Measurements from ENCODE around the gene WDR36.
"Not testable (repeated sequence)": the region's sequence is repeated elsewhere in the genome, so short reads cannot be mapped to it uniquely, and the experiment has no call there.

Gene WDR36

GRCh38 chr5:111138096-111138495, 45.9 kb downstream of the WDR36 start:
- no peak for DNase-seq (ENCODE audit: low read depth)

DNA sequence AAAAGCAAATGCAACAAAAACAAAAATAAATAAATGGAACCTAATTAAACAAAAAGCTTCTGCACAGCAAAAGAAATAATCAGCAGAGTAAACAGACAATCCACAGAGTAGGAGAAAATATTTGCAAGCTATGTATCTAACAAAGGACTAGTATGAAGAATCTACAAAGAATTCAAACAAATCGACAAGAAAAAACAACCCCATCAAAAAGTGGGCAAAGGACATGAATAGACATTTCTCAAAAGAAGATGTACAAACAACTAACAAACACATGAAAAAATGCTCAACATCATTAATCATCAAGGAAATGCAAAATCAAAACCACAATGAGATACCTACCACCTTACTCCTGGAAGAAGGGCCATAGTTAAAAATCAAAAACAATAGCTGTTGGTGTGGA, 49.3 kb downstream of the WDR36 start:
- DNase-seq (ENCODE audit: low read depth): not testable (repeated sequence)

GRCh38 chr5:111142932-111143331, 50.8 kb downstream of the WDR36 start:
- DNase-seq (ENCODE audit: low read depth): no peak

DNA sequence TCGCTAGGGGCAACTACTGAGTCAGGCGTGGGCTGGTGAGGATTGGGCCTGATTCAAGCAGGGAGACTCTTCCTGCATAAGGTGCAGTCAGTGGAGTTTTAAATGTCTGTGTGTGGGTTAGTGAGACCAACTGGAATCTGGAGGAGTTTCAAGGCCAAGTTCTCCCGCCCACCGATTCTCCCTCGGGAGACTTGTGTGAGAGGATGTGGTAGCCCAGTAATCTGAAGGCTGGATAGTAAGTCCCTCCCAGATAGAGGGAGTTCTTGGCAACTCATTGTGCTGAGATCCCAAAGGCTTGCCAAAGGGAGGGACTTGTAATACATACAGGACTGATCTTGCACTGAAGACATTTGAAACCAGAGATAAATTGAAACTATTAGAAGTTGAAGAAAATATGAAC, 51.8 kb downstream of the WDR36 start:
- DNase-seq (ENCODE audit: low read depth): no peak

DNA sequence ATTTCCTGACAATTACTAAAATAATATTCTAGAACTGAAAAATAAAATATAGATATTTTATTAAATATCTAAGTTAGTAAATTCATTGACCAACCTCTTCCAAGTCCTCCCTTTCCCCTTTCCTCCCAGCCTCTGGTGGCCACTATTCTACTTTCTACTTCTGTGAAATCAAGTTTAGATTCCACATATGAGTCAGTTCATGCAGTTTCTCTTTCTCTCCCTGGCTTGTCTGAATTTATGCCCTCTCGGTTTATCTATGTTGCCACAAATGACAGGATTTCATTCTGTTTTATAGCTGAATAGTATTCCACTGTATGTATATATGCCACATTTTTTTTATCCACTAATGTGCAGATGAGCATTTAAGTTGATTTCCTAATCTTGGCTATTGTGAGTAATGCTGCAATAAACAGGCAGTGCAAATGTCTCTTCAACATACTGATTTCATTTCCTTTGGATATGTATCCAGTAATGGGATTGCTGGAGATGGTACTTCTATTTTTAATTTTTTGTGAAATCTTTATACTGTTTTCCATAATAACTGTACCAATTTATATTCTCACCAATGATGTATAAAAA, 52.3 kb downstream of the WDR36 start:
- DNase-seq (ENCODE audit: low read depth): no peak

DNA sequence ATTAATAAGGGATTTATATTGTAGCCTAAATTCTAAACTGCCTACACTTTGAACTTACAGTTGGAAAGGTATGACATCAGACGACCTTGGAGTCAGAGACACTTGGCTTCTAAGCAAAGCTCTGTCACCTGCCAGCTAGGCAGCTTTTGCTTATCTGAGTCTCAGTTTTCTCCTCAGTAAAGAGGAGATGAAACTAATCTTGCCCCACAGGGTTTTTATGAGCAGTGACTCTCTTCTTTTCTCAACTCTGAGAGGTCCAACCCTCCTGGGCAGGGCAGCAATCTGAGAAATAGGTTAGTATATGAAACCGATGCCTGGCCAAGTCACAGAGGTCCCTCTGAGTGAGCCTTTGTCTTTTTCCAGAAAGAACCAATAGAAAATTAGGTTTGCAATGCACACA, 53.9 kb downstream of the WDR36 start:
- no peak for DNase-seq (ENCODE audit: low read depth)

GRCh38 chr5:111147502-111147901, 55.4 kb downstream of the WDR36 start:
- no peak for DNase-seq (ENCODE audit: low read depth)

- no peak for DNase-seq (ENCODE audit: low read depth)
Observed at GRCh38 chr5:111151998-111152397, 59.9 kb downstream of the WDR36 start.

DNA sequence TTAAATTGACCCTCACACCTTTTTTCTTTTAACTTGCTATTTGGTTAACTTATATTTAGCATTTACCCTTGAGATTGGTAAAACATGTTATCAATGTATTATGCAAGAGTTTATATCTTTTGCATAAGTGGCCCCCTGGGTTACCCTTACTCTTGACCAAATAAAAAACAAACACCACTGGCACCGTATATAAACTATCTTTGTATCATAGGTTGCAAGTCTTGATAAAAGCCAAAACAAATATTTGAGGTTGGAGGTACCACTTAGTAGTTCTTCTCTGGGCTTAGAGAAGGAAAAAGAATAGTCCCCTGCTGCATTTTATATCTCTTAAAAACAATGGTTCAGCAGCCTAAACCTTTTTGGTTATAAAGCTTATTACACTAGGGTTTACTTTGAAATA, 61.3 kb downstream of the WDR36 start:
- no peak for DNase-seq (ENCODE audit: low read depth)

GRCh38 chr5:111153945-111154344, 61.8 kb downstream of the WDR36 start:
- no peak for DNase-seq (ENCODE audit: low read depth)

- DNase-seq (ENCODE audit: low read depth): peak; percentile 77
Observed at GRCh38 chr5:111158105-111158744, 66.1 kb downstream of the WDR36 start.

DNA sequence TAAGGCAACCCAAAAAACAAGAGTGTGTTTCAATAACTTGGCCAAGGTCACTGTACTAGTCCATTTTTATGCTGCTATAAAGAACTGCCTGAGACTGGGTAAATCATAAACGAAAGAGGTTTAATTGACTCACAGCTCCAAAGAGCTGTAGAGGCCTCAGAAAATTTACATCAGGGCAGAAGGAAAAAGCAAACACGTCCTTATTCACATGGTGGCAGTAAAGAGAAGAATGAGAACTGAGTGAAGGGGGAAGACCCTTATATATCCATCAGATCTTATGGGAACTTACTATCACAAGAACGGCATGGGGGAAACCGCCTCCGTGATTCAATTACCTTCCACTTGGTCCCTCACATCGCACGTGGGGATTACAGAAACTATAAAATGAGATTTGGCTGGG, 67.7 kb downstream of the WDR36 start:
- no peak for DNase-seq (ENCODE audit: low read depth)

GRCh38 chr5:111163000-111163399, 70.9 kb downstream of the WDR36 start:
- DNase-seq (ENCODE audit: low read depth): no peak

DNA sequence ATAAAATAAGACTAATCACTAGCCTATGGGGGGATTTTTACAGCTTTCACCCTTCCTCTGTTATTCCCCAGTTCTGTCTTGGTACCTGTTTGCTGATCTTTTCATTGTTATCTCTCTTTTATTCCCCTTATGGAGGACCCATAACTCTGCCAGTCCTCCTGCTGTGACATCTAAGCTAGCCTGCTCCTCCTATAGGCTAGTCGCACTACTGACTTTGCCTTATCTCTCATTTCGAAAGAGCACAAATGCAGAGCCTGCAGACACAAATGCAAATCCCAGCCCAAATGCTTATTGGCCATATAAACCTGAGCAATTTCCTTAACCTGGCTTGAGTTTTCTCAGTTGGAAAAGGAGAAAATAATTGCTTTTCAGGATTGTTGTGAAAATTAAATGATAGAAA, 72.9 kb downstream of the WDR36 start:
- no peak for DNase-seq (ENCODE audit: low read depth)

GRCh38 chr5:111167551-111167950, 75.4 kb downstream of the WDR36 start:
- no peak for DNase-seq (ENCODE audit: low read depth)

DNA sequence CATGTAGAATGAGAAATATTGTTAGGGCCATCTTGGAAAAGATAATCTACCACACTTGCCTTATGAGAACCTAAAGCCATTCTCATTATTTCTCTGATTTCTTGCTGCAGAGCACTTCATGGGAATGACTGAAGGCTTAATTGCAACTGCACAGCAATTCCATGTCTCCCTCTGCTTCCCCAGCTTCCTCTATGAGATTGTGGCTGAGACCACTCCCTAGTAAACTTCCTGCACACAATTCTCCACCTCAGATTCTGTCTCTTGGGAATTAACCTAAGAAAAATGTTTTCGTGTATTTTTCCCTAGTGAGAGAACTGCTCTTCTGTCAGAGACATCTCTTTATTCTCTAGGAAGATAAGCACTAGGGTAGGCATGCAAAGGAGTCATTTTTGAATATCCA, 76.5 kb downstream of the WDR36 start:
- no peak for DNase-seq (ENCODE audit: low read depth)

DNA sequence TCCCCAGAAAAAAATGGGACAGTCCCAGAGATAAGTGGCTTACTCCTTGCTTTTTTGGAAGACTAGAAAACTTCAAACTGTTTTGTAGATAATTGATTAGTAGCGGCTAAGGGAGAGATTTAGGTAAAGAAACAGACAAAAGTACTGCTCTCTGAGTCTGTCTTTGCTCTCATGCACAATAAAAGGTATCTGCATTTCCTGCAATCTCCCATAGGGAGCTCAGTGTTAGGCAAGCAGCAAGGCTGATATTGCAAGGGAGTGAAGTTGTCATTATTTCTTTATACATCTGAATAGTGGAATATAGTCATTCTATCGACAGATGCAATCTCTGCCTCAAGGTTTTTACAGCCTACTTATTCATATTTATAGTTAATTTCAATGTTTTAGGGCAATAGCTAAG, 77.1 kb downstream of the WDR36 start:
- no peak for DNase-seq (ENCODE audit: low read depth)

DNA sequence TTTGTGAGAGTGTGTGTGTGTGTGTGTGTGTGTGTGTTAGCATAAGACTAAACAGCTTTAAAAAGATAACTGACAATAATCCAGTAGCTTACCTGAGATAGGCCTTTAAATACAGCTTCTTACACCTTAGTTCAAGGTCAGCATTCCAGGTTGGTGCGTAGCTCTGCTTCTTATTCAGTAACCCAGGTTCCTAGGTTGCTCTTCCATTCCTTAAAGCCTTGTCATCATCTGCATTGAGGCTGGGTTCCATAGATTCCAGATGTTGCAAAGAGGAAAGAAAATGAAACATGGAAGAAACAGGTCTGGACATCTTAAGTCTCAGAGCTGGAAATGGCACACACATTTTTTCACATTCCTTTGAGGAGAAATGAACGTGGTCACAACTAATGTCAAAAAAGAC, 78.1 kb downstream of the WDR36 start:
- no peak for DNase-seq (ENCODE audit: low read depth)

DNA sequence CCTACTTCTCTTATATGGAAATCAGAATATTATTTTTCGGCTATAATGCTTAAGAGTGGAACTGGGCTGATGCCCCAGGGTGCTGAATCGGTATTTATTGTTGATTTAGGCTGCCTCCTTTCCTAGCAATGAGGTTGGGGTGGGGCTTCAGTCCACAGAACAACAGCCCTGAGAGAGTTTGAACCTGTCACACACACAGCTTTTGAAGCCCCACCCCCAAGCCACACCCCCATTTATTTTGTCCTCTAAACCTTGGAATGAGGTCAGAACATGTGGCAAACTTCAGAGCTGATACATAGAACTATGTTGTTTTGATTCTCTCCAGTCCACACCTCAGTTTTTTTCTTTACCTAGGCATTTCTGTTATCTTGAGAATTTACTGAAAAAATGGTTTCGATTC, 80.4 kb downstream of the WDR36 start:
- DNase-seq (ENCODE audit: low read depth): no peak

- DNase-seq (ENCODE audit: low read depth): no peak
Observed at GRCh38 chr5:111173476-111173875, 81.3 kb downstream of the WDR36 start.
